IMR-90 (cell line): ENCODE data around the gene ADIG. TPM values are rescaled to one million over a fixed set of nuclear protein-coding genes. Genes with fewer than 3 reads are reported as not detected.

Source experiments
- ATAC-seq: fragments of 200-7000 bp; cut with Tn5 transposase; 2 replicates; pipeline ENCODE4 v1.9.1; 2020; ENCODE audit warnings: low read depth, mild to moderate bottlenecking, moderate library complexity
- BruUV-seq: library from RNA; stranded (reverse); fragments of 400-500 nt; replicated peaks from 2 replicates; lab custom pipeline; 2021; lab: Mats Ljungman, UMichigan
- CTCF ChIA-PET: fragments of 300-600 bp; formaldehyde crosslinking; extraction: SDS; loops from one replicate; lab custom pipeline; 2021; ENCODE audit warnings: antibody characterized with exemption; lab: Yijun Ruan, JAX
- POLR2A ChIA-PET: fragments of 300-600 bp; sonication (Branson Sonifier 250); formaldehyde crosslinking; loops from one replicate; lab custom pipeline; 2022; ENCODE audit warnings: antibody characterized with exemption; ENCODE audit not compliant: unreplicated experiment; lab: Charles Lee
- DNase-seq: peaks from one replicate; pipeline ENCODE4 v3.0.0; 2013
- H2AFZ ChIP-seq: replicated peaks from 2 replicates; pipeline ENCODE3; 2013; ENCODE audit warnings: low read length, mild to moderate bottlenecking; ENCODE audit not compliant: poor library complexity
- H2AK5ac ChIP-seq: 2 replicates; pipeline ENCODE4 v1.6.1; 2013; ENCODE audit warnings: low read depth, low read length, inconsistent platforms
- H2AK9ac ChIP-seq: replicated peaks from 2 replicates; pipeline ENCODE3; 2013; ENCODE audit warnings: mild to moderate bottlenecking, low read depth, low read length, moderate library complexity; ENCODE audit not compliant: poor library complexity
- H2BK120ac ChIP-seq: 2 replicates; pipeline ENCODE4 v1.6.1; 2013; ENCODE audit warnings: low read depth, low read length, inconsistent platforms
- H2BK15ac ChIP-seq: 3 replicates; pipeline ENCODE4 v1.6.1; 2013; ENCODE audit warnings: low read depth, low read length, inconsistent platforms
- H2BK20ac ChIP-seq: 2 replicates; pipeline ENCODE4 v1.6.1; 2013; ENCODE audit warnings: low read depth, mild to moderate bottlenecking, inconsistent platforms, low read length, moderate library complexity
- H2BK5ac ChIP-seq: 2 replicates; pipeline ENCODE4 v1.6.1; 2013; ENCODE audit warnings: mild to moderate bottlenecking, low read depth, low read length, inconsistent platforms; ENCODE audit not compliant: poor library complexity, severe bottlenecking
- H3K14ac ChIP-seq: replicated peaks from 2 replicates; pipeline ENCODE4 v1.6.1; 2013; ENCODE audit warnings: low read depth, low read length, inconsistent platforms
- H3K18ac ChIP-seq: 2 replicates; pipeline ENCODE4 v1.6.1; 2013; ENCODE audit warnings: low read depth, low read length, control low read depth
- H3K23ac ChIP-seq: 2 replicates; pipeline ENCODE4 v1.6.1; 2013; ENCODE audit warnings: low read depth, low read length, inconsistent platforms
- H3K27ac ChIP-seq: 2 replicates; pipeline ENCODE4 v1.5.1; 2013; ENCODE audit warnings: mild to moderate bottlenecking, control low read depth, low read length; ENCODE audit not compliant: insufficient read depth
- H3K27me3 ChIP-seq: 2 replicates; pipeline ENCODE4 v1.6.1; 2013; ENCODE audit warnings: low read length; ENCODE audit not compliant: control insufficient read depth, insufficient read depth
- H3K36me3 ChIP-seq: 2 replicates; pipeline ENCODE4 v1.6.1; 2013; ENCODE audit warnings: low read length, mixed read lengths; ENCODE audit not compliant: control insufficient read depth, insufficient read depth
- H3K4ac ChIP-seq: 2 replicates; pipeline ENCODE4 v1.6.1; 2013; ENCODE audit warnings: low read depth, low read length, inconsistent platforms
- H3K4me1 ChIP-seq: 2 replicates; pipeline ENCODE4 v1.6.1; 2013; ENCODE audit warnings: low read length, mixed read lengths; ENCODE audit not compliant: control insufficient read depth, insufficient read depth
- H3K4me2 ChIP-seq: 2 replicates; pipeline ENCODE4 v1.6.1; 2013; ENCODE audit warnings: low read depth, mild to moderate bottlenecking, control low read depth, low read length, moderate library complexity
- H3K4me3 ChIP-seq: 2 replicates; pipeline ENCODE4 v1.5.1; 2013; ENCODE audit warnings: low read depth, mild to moderate bottlenecking, control low read depth, low read length, moderate library complexity; ENCODE audit not compliant: insufficient read depth
- H3K56ac ChIP-seq: 2 replicates; pipeline ENCODE4 v1.6.1; 2013; ENCODE audit warnings: low read length, inconsistent platforms; ENCODE audit not compliant: insufficient read depth; ENCODE audit errors: extremely low read depth
- H3K79me1 ChIP-seq, 2 experiments: 2 replicates each; pipeline ENCODE4 v1.6.1; 2013; ENCODE audit warnings: low read length in 2 of 2, inconsistent platforms in 1 of 2, low read depth in 1 of 2
- H3K9ac ChIP-seq: 2 replicates; pipeline ENCODE4 v1.6.1; 2013; ENCODE audit warnings: low read depth, low read length, control low read depth
- H3K9me1 ChIP-seq: 2 replicates; pipeline ENCODE4 v1.6.1; 2013; ENCODE audit warnings: low read length, inconsistent platforms; ENCODE audit not compliant: insufficient read depth
- H3K9me3 ChIP-seq: 2 replicates; pipeline ENCODE4 v1.6.1; 2013; ENCODE audit warnings: low read length; ENCODE audit not compliant: control insufficient read depth, insufficient read depth
- H4K20me1 ChIP-seq: 2 replicates; pipeline ENCODE4 v1.6.1; 2013; ENCODE audit warnings: low read length, inconsistent platforms; ENCODE audit not compliant: insufficient read depth
- H4K5ac ChIP-seq: 2 replicates; pipeline ENCODE4 v1.6.1; 2013; ENCODE audit warnings: mild to moderate bottlenecking, low read depth, low read length, control low read depth
- H4K8ac ChIP-seq, 2 experiments: 2 replicates each; pipeline ENCODE4 v1.6.1; 2013; ENCODE audit warnings: low read depth in 2 of 2, low read length in 2 of 2, control low read depth in 1 of 2, inconsistent platforms in 1 of 2
- H4K91ac ChIP-seq: 2 replicates; pipeline ENCODE4 v1.6.1; 2013; ENCODE audit warnings: low read depth, low read length, inconsistent platforms; ENCODE audit not compliant: insufficient read depth
- BHLHE40 ChIP-seq: fragments of 150-350 bp; IDR thresholded peaks from 2 replicates; pipeline ENCODE4 v1.6.1; 2016; ENCODE audit warnings: mild to moderate bottlenecking, low read depth, low read length
- CHD1 ChIP-seq: IDR thresholded peaks from 2 replicates; pipeline ENCODE4 v1.6.1; 2012; ENCODE audit warnings: low read depth, low read length, improper control_type of control experiment
- ELK1 ChIP-seq: fragments of 150-350 bp; IDR thresholded peaks from 2 replicates; pipeline ENCODE4 v1.6.1; 2016; ENCODE audit warnings: low read depth, mild to moderate bottlenecking, low read length, moderate library complexity, borderline replicate concordance
- MAFK ChIP-seq: IDR thresholded peaks from 2 replicates; pipeline ENCODE4 v1.6.1; 2012; ENCODE audit warnings: low read depth, low read length, improper control_type of control experiment
- MAZ ChIP-seq: IDR thresholded peaks from 2 replicates; pipeline ENCODE4 v1.6.1; 2012; ENCODE audit warnings: low read depth, mild to moderate bottlenecking, low read length, improper control_type of control experiment, moderate library complexity, borderline replicate concordance
- MXI1 ChIP-seq: IDR thresholded peaks from 2 replicates; pipeline ENCODE4 v1.6.1; 2012; ENCODE audit warnings: low read depth, mild to moderate bottlenecking, low read length, moderate library complexity, borderline replicate concordance
- POLR2A ChIP-seq: IDR thresholded peaks from 2 replicates; pipeline ENCODE4 v1.6.1; 2012; ENCODE audit warnings: mild to moderate bottlenecking, low read depth, low read length
- RAD21 ChIP-seq: IDR thresholded peaks from 2 replicates; pipeline ENCODE4 v1.6.1; 2012; ENCODE audit warnings: low read length, improper control_type of control experiment
- USF2 ChIP-seq: fragments of 150-350 bp; IDR thresholded peaks from 2 replicates; pipeline ENCODE4 v1.6.1; 2017; ENCODE audit warnings: mild to moderate bottlenecking, antibody characterized with exemption, low read length, low read depth
- WGBS, 2 experiments: methylation state at CpG; one replicate each; pipeline versions ENCODE4 v1.1.5 to v1.1.7; 2013; ENCODE audit warnings: missing lambda C conversion rate in 2 of 2; ENCODE audit not compliant: insufficient read length in 1 of 2; ENCODE audit errors: extremely low coverage in 2 of 2; 5-methylcytosine and 5-hydroxymethylcytosine counted together
- dilution Hi-C: fragments of 300-500 bp; cut with HindIII; formaldehyde crosslinking; loops from one replicate; pipeline ENCODE4 v1.14.3; 2018; ENCODE audit warnings: low sequenced_read_pairs; ENCODE audit not compliant: unreplicated experiment
- in situ Hi-C: fragments of 300-500 bp; cut with MboI; formaldehyde crosslinking; loops from 3 replicates; pipeline ENCODE4 v1.14.3; 2019; ENCODE audit warnings: low sequenced_read_pairs, inconsistent platforms, mixed read lengths
- intact Hi-C: fragments of 100-400 bp; cut with micrococcal nuclease; formaldehyde crosslinking; loops from 2 replicates; pipeline ENCODE4 v1.10.0; 2022
- polyA plus RNA-seq, 3 experiments: library from polyadenylated mRNA; depleted of rRNA; stranded (reverse); fragments of >200 nt; gene quantifications; 2 replicates each; pipeline ENCODE4 v1.2.3, GENCODE V29; 2012; ENCODE audit warnings: low replicate concordance in 1 of 3
- total RNA-seq: library from RNA; depleted of rRNA; stranded (reverse); fragments of >200 nt; gene quantifications from 2 replicates; pipeline ENCODE4 v1.2.3, GENCODE V29; 2012

The ADIG gene
- total and polyA plus RNA-seq, 2 of the 4 experiments (the other 2 are of a cell fraction): not detected

- TF ChIP-seq MXI1: no peak
Measured at GRCh38 chr20:38543014-38543906, 37.7 kb upstream of the ADIG start (continued).

GRCh38 chr20:38545771-38546170, 35.2 kb upstream of the ADIG start:
- Histone ChIP-seq H3K4me3 (no peak overlapping the region), H3K4me1 (no peaks in the 10 kb centered on the region), H3K79me1 (peaks cover 3 to 8% of the 10 kb centered on the region in 2 experiments), H4K20me1 (no peaks in the 10 kb centered on the region; the same call in 1 of the 2 replicates), H3K23ac (no peak overlapping the region), H3K56ac (no peak overlapping the region), H3K9ac (no peak overlapping the region), H3K14ac (no peak overlapping the region), H4K91ac (no peak overlapping the region), H3K4ac (no peak overlapping the region), H2BK15ac (no peak overlapping the region), H3K18ac (no peak overlapping the region), H2BK20ac (no peak overlapping the region), H3K36me3 (peaks cover 43% of the 10 kb centered on the region), H4K5ac (no peak overlapping the region), H2AK9ac (no peak overlapping the region), H2BK5ac (no peak overlapping the region), H2BK120ac (no peak overlapping the region), H4K8ac (no peak overlapping the region), H3K9me3 (no peaks in the 10 kb centered on the region), H2AK5ac (no peak overlapping the region), H3K9me1 (peaks cover 3% of the 10 kb centered on the region), H3K4me2 (no peak overlapping the region), H3K27me3 (no peaks in the 10 kb centered on the region), H2AFZ (no peak overlapping the region), H3K27ac (no peak overlapping the region)
- no CpG with 5 or more reads among the region's 2 CpGs for WGBS, 2 experiments
- in situ Hi-C loops (no loop called here), intact Hi-C loops (no loop called here), dilution Hi-C loops (no loop called here)
- no peak for DNase-seq
- TF ChIP-seq POLR2A: no peak
- no peak for TF ChIP-seq USF2
- TF ChIP-seq ELK1: no peak
- TF ChIP-seq RAD21: no peak
- TF ChIP-seq MAZ: no peak
- no peak for TF ChIP-seq BHLHE40
- no peak for TF ChIP-seq MAFK
- no peak for TF ChIP-seq CHD1
- CTCF ChIA-PET: no interaction called here
- POLR2A ChIA-PET: no interaction called here
- no peak for ATAC-seq
- no TSS peak for BruUV-seq
